ENCODE measurements around the gene GPRC5D.
A peak's percentile ranks its signal among the peaks of the same experiment; 100 is the strongest.

GPRC5D gene

DNA sequence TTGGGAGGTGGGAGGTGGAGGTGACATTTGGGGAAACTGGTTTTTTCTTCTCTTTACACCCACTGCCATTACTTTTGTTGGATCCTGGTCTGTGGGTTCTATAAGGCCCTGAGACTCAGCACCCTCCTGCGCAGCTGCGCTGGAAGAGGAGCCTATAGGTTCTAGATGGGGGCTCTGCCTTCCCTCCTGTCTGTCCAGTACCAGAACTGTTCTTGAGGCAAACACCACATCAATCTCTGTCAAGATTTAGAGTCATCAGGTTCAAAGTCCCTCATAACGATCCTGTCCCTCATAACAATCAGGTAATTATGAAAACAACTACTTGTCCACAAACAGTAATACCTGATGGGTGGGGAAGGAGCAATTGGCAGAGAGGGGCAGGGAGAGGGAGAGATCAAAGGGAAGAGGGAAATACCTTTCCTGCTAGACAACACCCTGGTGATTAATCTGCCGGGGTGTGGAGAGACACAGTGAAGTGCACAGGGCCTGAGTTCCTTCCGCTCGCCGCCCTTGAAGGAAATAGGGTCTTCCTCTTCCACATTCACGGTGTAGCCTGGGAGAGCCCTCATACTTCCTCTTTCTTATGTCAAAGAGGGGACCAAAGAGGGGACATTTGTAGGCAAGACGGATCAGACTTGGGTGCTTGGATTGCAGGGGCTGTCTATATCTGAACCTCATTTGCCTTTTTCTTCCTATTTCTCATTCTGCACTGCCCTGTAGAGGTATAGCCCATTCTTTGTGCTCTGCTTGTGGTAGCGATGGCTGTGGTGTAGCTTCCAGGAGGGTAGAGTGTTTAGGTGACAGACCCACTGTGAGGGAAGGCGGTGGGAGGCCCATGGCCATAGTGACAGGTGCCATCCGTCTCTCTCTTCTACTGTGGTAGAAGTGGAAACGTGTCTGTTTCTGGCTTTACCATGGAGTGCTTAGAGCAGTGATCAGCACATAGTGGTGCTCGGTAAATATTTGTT, 48.0 kb downstream of the GPRC5D start:
- DNase-seq = no peak

DNA sequence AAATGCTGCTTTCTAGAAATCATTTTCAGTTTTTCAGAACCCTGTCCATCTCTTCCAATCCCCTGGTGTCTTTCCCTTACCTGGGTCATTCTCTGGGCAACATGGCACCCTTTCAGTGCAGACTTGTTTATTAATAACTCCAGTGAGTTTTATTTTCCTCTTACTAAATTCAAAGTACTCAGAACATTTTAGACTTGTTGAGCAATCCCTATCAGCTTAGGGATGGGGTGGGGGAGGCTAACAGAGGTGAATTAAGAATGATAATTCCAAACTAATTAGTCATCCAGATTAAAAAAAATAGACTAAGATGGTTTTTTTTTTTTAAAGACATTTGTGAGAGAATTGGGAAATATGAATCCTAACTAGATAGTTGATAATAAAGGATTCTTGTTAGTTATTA, 49.9 kb downstream of the GPRC5D start:
- DNase-seq = peak; percentile 56

DNA sequence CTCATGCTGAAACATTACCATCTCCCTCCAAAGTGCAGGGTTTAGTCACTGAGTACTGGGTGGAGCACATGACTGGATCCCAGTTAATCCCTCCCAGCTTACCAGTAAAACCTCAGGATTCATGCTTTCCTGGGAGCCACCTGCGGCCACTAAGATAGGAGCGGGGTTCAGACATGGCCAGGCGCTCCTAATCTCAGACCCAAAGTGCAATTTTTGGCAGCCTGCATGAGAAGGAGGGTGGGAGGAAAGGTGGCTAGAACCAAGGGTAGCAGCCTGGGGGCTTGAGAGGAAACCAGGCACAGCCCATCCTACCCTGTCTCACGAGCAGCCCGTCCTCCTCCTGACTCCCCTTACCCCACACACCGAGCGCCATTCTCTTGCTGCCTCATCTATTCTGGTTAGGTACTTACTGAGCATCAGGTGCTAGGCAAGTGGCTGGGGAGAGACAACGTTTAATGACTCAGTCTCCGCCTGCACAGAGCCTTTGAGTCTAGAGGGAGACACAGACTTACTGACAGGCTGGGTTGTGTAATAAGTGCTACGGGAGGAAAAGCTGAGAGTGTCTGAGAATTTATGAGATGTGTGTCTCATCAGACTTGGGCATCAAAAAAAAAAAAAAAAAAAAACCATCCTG, 50.7 kb downstream of the GPRC5D start:
- DNase-seq = peak; percentile 90

DNA sequence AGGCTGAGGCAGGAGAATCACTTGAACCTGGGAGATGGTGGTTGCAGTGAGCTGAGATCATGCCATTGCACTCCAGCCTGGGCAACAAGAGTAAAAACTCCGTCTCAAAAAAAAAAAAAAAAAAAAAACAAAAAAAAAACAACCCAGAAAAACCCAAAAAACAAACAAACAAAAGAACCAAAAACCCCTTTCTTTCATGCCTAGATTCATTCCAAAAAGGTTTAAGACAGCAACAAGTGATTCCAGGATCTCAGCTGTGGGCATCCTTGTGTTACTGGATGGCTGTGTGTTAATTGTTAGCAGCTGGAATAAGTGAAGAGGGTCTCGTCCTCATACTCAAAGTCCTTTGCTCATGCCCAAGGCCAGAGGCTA, 51.2 kb downstream of the GPRC5D start:
- no peak for DNase-seq

DNA sequence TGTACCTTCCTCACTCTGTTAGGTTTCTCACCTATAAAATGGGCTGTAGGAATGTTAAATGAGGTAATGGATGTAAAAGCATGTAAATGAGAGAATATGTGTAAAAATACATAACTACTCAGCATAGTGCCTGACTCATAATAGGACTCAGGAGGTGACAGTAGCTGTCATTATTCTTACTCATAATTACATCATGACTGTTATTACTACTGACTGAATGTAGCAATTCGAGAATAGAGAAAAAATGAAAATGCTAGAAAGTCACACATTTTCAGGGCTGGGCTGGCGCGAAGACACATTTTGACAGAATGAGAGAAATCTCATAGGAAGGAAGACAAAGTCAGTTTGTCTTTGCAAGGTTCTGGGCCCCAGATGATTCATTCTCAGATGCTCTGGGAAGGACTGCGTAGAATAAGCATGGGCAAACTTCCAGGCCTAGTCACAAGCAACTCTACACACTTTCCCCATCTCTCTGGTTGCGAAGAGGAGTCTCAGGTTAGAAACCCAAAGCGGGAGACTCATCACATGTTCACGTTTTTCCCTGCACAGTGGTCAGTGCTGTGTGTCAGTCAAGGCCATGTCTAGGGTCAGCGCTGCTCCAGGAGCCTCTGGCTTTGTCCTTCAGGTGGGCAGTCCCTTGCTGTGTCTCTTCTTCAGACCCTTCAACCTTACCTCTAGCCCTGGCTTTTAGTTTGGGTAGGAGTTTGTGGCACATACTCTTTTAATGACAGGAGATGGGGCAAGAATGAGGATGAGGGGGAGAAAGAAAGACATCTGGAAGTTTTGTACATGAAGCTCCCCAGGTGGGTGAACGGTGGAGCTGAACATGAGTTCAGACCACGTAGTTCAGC, 52.2 kb downstream of the GPRC5D start:
- DNase-seq = peak; percentile 96

DNA sequence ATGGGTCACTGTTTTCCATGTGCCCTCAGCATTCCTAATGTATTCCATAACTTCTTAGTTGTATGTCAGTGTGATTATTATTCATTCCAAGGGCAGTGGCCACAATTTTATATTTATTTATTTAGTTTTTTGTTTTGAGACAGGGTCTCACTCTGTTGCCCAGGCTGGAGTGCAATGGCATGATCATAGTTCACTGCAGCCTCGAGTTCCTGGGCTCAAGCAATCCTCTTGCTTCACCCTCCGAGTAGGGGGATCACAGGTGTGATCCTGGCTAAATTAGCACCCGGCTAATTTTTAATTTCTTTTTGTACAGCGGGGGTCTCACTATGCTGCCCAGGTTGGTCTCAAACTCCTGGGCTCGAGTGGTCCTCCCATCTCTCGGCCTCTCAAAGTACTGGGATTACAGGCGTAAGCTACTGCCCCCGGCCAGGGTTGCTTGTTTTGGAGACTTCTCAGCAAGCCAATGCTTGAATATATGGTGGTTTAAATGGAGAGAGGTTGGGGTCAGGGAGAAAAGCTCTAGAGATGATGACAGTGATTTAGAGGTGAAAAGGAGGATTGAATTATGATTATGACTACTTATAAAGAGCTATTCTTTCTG, 53.0 kb downstream of the GPRC5D start:
- DNase-seq = no peak

DNA sequence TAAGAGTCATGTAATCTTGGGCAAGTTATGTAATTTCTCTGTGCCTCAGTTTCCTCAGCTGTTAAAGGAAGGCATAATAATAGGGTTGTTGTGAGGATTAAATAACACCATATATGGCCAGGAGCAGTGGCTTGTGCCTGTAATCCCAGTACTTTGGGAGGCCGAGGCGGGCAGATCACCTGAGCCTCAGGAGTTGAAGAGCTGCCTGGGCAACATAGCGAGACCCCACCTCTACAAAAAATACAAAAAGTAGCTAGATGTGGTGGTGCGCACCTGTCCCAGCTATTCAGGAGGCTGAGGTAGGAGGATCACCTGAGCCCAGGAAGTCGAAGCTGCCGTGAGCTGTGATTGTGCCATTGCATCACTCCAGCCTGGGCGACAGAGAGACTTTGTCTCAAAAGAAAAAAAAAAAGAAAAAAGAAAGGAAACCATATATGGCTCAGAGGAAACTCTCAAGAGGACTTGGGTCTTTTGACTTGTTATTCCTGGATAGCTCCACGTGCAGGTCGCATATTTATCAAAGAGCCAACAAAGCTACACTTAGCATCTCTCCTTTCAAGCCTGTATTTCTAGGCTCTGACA, 53.7 kb downstream of the GPRC5D start:
- DNase-seq = no peak

DNA sequence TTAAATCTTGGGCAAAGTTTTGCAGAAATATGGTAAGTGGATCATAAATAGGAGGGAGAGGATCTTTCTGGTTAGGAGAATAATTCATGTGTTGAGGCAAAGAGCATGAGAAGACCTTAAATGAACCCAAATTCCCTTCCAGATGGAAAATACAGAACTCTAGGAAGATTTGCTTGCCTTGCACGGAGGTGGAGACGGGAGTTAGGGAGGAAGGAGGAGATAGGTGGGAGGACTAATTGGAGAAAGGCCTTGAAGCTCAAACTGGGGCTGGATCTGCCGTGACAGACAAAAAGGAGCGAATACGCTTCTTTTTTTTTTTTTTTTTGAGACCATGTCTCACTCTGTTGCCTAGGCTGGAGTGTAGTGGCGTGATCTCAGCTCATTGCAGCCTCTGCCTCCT, 54.7 kb downstream of the GPRC5D start:
- DNase-seq = no peak

DNA sequence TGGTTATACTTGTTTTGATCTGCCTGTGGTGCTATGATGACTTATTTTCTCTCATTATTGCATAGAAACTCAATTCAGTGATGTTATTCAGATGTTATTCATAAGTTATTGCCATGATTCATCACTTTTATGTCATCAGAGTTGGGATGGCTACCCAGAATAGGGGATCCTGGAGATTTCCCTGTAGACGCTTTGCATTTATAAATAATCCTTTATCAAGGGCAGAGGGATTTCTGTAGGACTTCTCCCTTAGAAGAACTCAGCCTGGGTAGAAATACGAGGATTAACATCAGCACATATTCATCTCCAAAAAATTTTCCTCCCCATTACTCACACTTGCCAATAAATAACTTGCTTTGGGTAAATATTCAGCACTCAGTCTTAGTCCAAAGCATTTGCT, 55.7 kb downstream of the GPRC5D start:
- DNase-seq = peak; percentile 92

DNA sequence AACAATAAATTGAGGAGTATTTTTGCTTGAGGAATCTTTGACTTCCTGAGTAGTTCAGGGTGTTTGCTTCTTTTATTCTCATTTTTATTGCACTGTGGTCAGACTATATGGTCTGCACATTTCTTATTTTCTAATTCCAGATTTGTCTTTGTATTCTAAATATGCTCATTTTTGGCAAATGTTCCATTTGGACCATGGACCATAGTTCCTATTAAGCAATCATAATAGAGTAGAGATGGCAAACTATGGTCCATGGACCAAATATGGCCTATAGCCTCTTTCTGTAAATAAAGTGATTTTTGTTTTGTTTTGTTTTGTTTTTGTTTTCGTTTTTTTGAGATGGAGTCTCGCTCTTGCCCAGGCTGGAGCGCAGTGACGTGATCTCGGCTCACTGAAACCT, 58.5 kb downstream of the GPRC5D start:
- no peak for DNase-seq

DNA sequence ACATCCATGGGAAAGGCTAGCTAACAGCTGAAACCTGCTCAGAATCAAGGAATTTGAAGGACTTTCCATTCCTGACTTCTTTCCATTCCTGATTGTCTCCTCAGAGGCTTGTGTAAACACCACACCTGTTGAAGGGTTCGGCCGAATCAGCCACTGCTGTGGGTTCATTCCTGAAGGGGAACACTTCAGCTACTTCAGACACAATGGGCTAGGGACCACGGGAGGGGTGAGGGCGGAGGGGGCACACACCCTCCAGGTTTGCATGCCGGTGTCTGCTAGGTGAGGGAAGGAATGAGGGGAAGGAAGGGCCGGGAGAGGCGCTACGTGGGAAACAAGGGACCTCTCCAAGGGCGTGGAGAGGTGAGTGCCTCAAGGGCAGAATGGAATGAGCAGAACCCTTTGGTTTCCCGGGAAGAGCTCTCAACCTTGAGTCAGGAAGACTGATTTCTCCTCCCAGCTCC, 59.3 kb downstream of the GPRC5D start:
- no peak for DNase-seq

DNA sequence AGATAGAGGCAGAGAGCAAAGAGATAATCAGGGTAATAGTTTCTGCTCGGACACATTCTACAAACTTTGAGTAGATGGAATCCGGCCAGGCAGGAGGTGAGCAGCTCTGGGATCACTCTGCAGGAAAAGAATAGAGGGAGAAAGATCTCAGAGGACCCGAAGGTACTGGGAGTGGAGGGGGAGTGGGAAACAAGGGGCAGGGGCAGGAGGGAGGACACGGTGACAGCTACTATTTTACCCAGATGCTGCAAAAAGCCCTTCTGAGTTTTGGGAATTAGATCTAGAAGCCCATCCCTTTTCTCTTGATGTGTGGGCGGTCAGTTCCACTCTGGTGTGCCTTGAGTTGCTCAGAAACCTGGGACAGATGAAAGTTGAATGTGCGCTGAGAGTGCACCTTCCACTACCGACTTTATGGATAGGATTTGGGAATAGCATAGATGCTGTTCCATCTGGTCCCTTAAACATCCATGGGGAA, 60.1 kb downstream of the GPRC5D start:
- no peak for DNase-seq

DNA sequence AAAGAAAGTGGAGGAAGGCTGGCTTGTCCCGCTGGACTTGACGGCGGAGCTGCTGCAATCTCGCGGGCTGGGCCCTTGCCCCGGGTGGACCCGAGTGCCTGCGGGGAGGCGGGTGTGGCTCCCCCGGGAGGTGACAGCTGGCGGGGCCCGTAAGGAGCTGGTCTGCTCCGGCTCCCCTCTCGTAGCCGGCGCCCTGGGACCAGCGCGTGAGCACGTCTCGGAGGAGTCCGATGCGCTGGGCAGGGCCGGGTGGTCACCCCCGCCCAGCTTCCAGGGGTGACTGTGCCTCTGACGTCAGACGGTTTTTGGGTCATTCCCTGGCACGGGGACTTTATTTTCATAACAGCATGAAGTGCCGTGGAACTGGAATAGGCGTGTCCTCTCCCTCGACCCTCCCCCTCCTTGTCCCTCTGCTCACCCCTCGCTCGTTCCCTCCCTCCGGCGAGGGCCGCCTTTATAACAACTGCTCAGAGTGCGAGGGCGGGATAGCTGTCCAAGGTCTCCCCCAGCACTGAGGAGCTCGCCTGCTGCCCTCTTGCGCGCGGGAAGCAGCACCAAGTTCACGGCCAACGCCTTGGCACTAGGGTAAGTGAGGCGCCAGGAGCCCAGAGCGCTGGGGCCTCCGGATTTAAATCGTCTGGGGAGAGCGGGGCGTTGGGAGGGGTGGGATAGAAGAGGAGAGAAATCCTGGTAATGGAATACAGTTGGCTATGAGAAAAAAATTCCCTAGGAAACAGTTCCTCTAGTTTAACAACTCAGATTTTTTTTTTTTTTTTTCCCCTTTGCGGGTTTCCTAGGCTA, 60.7 kb downstream of the GPRC5D start, which contains the start of gene GPRC5A:
Gene GPRC5A (plus strand): TSS at position 483 of the 801 bp plus-strand sequence. CDS start 16,688 bp downstream, outside the sequence.
- peak; percentile 93 for DNase-seq

Data from fibroblast of skin of scalp (primary cell).